Neural cell (in vitro differentiated cells): ENCODE results near the gene ITGA11. TPM values are rescaled to one million over a fixed set of nuclear protein-coding genes. Genes with fewer than 3 reads are reported as not detected.

Experiments used
- H2AFZ ChIP-seq: fragments of 200-600, 300-800 bp; sonication (generic), shearing (Covaris generic); 2 replicates; pipeline ENCODE4 v1.6.0; 2014; ENCODE audit warnings: low read depth, mild to moderate bottlenecking, antibody characterized with exemption, low read length, moderate library complexity
- H3F3A ChIP-seq: fragments of 200-600 bp; shearing (Covaris generic); 2 replicates; pipeline ENCODE4 v1.6.1; 2016; ENCODE audit warnings: mild to moderate bottlenecking, moderate library complexity, mixed read lengths, antibody characterized with exemption, low read length; ENCODE audit not compliant: insufficient read depth, poor library complexity, severe bottlenecking
- H3K27ac ChIP-seq: fragments of 200-600, 300-800 bp; sonication (generic), shearing (Covaris generic); 2 replicates; pipeline ENCODE4 v1.5.1; 2014; ENCODE audit warnings: mild to moderate bottlenecking, low read length, moderate library complexity
- H3K27me3 ChIP-seq: fragments of 300-800, 200-600 bp; sonication (generic), shearing (Covaris generic); 2 replicates; pipeline ENCODE4 v1.6.0; 2014; ENCODE audit warnings: mild to moderate bottlenecking, low read depth, low read length, moderate library complexity; ENCODE audit not compliant: insufficient read depth
- H3K36me3 ChIP-seq: fragments of 300-800, 200-600 bp; sonication (generic), shearing (Covaris generic); 2 replicates; pipeline ENCODE4 v1.5.1; 2014; ENCODE audit warnings: mild to moderate bottlenecking, antibody characterized with exemption, low read length, moderate library complexity; ENCODE audit not compliant: insufficient read depth
- H3K4me2 ChIP-seq: fragments of 300-800, 200-600 bp; sonication (generic), shearing (Covaris generic); 2 replicates; pipeline ENCODE4 v1.6.0; 2014; ENCODE audit warnings: mild to moderate bottlenecking, low read length
- H3K4me3 ChIP-seq: fragments of 300-800, 200-600 bp; sonication (generic), shearing (Covaris generic); 2 replicates; pipeline ENCODE4 v1.5.1; 2014; ENCODE audit warnings: mild to moderate bottlenecking, low read length, moderate library complexity
- H3K79me2 ChIP-seq: fragments of 200-600 bp; shearing (Covaris generic); replicated peaks from 2 replicates; pipeline ENCODE4 v1.6.0; 2014; ENCODE audit warnings: mild to moderate bottlenecking, low read length, moderate library complexity; ENCODE audit not compliant: insufficient read depth
- H3K9ac ChIP-seq: fragments of 300-800, 200-600 bp; sonication (generic), shearing (Covaris generic); 2 replicates; pipeline ENCODE4 v1.6.1; 2016; ENCODE audit warnings: mild to moderate bottlenecking, low read length, mixed read lengths
- H3K9me2 ChIP-seq: fragments of 200-600 bp; shearing (Covaris generic); 2 replicates; pipeline ENCODE4 v1.6.1; 2016; ENCODE audit warnings: mild to moderate bottlenecking, low read length, mixed read lengths; ENCODE audit not compliant: insufficient read depth
- H3K9me3 ChIP-seq: fragments of 200-600, 300-800 bp; sonication (generic), shearing (Covaris generic); 2 replicates; pipeline ENCODE4 v1.6.1; 2016; ENCODE audit warnings: mild to moderate bottlenecking, mixed run types, low read length, moderate library complexity, mixed read lengths
- H4K20me1 ChIP-seq: fragments of 200-600 bp; shearing (Covaris generic); 2 replicates; pipeline ENCODE4 v1.6.1; 2016; ENCODE audit warnings: mild to moderate bottlenecking, mixed run types; ENCODE audit not compliant: insufficient read depth
- EP300 ChIP-seq: fragments of 450-650 bp; conservative IDR thresholded peaks from 2 replicates; pipeline ENCODE4 v1.6.1; 2014; ENCODE audit warnings: antibody characterized with exemption, mild to moderate bottlenecking, moderate library complexity; ENCODE audit not compliant: poor library complexity, severe bottlenecking
- EZH2 ChIP-seq: fragments of 200-600, 300-800 bp; shearing (Covaris generic), sonication (generic); IDR thresholded peaks from 2 replicates; pipeline ENCODE4 v1.6.1; 2014; ENCODE audit warnings: antibody characterized with exemption, low read length, borderline replicate concordance, mild to moderate bottlenecking; ENCODE audit not compliant: insufficient read depth, poor library complexity, severe bottlenecking
- MXI1 ChIP-seq: fragments of 450-650 bp; conservative IDR thresholded peaks from 2 replicates; pipeline ENCODE4 v1.6.1; 2014; ENCODE audit warnings: antibody characterized with exemption, mild to moderate bottlenecking; ENCODE audit not compliant: poor library complexity, severe bottlenecking
- POLR2AphosphoS5 ChIP-seq: IDR thresholded peaks from 2 replicates; pipeline ENCODE4 v1.6.1; 2012
- RAD21 ChIP-seq: fragments of 450-650 bp; conservative IDR thresholded peaks from 2 replicates; pipeline ENCODE4 v1.6.1; 2014; ENCODE audit warnings: antibody characterized with exemption, mild to moderate bottlenecking, moderate library complexity
- SMC3 ChIP-seq: fragments of 450-650 bp; conservative IDR thresholded peaks from 2 replicates; pipeline ENCODE4 v1.6.1; 2014; ENCODE audit warnings: antibody characterized with exemption, mild to moderate bottlenecking, moderate library complexity; ENCODE audit not compliant: poor library complexity
- TAF1 ChIP-seq: IDR thresholded peaks from 2 replicates; pipeline ENCODE4 v1.6.1; 2012; ENCODE audit warnings: low read depth
- polyA plus RNA-seq: library from polyadenylated mRNA; depleted of rRNA; stranded (reverse); fragments of >200 nt; gene quantifications from 2 replicates; pipeline ENCODE4 v1.2.3, GENCODE V29; 2014
- TF ChIP-seq, protein P1 (sequence below): IDR thresholded peaks from 2 replicates; pipeline ENCODE4 v1.6.1; 2012; ENCODE audit warnings: borderline replicate concordance
- TF ChIP-seq, protein P2 (sequence below): fragments of 450-650 bp; IDR thresholded peaks from 2 replicates; pipeline ENCODE4 v1.5.1; 2014; ENCODE audit warnings: antibody characterized with exemption, mild to moderate bottlenecking, moderate library complexity; ENCODE audit not compliant: poor library complexity, severe bottlenecking

Gene ITGA11
- polyA plus RNA-seq, 1 donor from 2014 or later = not detected

DNA sequence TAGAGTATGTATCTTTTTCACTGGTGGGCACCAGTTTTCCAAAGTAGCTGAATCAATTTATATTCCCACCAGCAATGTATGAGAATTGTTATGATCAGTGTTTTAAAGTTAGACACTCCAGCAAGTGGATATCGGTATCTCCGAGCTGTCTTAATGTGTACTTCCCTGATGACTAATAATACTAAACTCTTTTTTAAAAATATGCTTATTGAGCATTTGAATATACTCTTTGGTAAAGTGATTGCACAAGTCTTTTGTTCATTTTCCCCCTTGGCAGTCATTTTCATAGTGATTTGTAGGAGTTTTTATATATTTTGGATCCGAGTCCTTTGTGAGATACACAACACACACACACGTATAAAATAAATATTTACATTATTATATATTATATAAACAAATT is 166.9 kb downstream of the ITGA11 start:
- no peaks in the 10 kb centered on the region for H3F3A ChIP-seq
- no peaks in the 10 kb centered on the region for H3K79me2 ChIP-seq
- no peak overlapping the region for H2AFZ ChIP-seq
- TF ChIP-seq EP300 (no peak), RAD21 (no peak), POLR2AphosphoS5 (no peak), TAF1 (no peak), SMC3 (no peak), MXI1 (no peak), EZH2 (no peak)
- TF ChIP-seq, protein P1, sequence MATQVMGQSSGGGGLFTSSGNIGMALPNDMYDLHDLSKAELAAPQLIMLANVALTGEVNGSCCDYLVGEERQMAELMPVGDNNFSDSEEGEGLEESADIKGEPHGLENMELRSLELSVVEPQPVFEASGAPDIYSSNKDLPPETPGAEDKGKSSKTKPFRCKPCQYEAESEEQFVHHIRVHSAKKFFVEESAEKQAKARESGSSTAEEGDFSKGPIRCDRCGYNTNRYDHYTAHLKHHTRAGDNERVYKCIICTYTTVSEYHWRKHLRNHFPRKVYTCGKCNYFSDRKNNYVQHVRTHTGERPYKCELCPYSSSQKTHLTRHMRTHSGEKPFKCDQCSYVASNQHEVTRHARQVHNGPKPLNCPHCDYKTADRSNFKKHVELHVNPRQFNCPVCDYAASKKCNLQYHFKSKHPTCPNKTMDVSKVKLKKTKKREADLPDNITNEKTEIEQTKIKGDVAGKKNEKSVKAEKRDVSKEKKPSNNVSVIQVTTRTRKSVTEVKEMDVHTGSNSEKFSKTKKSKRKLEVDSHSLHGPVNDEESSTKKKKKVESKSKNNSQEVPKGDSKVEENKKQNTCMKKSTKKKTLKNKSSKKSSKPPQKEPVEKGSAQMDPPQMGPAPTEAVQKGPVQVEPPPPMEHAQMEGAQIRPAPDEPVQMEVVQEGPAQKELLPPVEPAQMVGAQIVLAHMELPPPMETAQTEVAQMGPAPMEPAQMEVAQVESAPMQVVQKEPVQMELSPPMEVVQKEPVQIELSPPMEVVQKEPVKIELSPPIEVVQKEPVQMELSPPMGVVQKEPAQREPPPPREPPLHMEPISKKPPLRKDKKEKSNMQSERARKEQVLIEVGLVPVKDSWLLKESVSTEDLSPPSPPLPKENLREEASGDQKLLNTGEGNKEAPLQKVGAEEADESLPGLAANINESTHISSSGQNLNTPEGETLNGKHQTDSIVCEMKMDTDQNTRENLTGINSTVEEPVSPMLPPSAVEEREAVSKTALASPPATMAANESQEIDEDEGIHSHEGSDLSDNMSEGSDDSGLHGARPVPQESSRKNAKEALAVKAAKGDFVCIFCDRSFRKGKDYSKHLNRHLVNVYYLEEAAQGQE = no peak
- TF ChIP-seq, protein P2, sequence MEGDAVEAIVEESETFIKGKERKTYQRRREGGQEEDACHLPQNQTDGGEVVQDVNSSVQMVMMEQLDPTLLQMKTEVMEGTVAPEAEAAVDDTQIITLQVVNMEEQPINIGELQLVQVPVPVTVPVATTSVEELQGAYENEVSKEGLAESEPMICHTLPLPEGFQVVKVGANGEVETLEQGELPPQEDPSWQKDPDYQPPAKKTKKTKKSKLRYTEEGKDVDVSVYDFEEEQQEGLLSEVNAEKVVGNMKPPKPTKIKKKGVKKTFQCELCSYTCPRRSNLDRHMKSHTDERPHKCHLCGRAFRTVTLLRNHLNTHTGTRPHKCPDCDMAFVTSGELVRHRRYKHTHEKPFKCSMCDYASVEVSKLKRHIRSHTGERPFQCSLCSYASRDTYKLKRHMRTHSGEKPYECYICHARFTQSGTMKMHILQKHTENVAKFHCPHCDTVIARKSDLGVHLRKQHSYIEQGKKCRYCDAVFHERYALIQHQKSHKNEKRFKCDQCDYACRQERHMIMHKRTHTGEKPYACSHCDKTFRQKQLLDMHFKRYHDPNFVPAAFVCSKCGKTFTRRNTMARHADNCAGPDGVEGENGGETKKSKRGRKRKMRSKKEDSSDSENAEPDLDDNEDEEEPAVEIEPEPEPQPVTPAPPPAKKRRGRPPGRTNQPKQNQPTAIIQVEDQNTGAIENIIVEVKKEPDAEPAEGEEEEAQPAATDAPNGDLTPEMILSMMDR = no peak
- no peak overlapping the region for H3K4me2 ChIP-seq
- no peak overlapping the region for H3K27ac ChIP-seq
- no peak overlapping the region for H3K9ac ChIP-seq
- H3K4me3 ChIP-seq = no peak overlapping the region
- no peaks in the 10 kb centered on the region for H4K20me1 ChIP-seq
- no peaks in the 10 kb centered on the region for H3K27me3 ChIP-seq
- H3K36me3 ChIP-seq = no peaks in the 10 kb centered on the region
- no peaks in the 10 kb centered on the region for H3K9me2 ChIP-seq
- no peaks in the 10 kb centered on the region for H3K9me3 ChIP-seq

DNA sequence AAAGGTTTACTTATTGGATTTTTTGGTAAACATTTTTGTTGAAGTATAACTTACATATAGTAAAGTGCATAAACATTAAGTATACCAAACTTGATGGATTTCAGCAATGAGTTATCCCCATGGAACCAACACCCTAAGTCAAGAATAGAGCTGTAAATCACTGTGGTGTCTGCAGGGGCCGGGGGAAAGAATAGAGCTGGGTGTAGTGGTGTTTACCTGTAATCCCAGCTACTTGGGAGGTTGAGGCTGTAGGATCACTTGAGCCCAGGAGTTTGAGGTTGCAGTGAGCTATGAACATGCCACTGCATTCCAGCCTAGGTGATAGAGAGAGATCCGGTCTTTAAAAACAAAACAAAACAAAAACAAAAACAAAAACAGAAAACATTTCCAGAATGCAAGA is 167.7 kb downstream of the ITGA11 start:
- no peak overlapping the region for H3K4me3 ChIP-seq
- H2AFZ ChIP-seq = no peak overlapping the region

More for the DNA sequence above, 167.7 kb downstream of the ITGA11 start:
- Histone ChIP-seq H4K20me1 (no peaks in the 10 kb centered on the region), H3K9me2 (no peaks in the 10 kb centered on the region), H3F3A (no peaks in the 10 kb centered on the region), H3K27ac (no peak overlapping the region), H3K36me3 (no peaks in the 10 kb centered on the region), H3K27me3 (no peaks in the 10 kb centered on the region), H3K4me2 (no peak overlapping the region), H3K79me2 (no peaks in the 10 kb centered on the region), H3K9me3 (no peaks in the 10 kb centered on the region), H3K9ac (no peak overlapping the region)
- no peak for TF ChIP-seq MXI1
